ENCODE results near the gene STUM. TPM values are rescaled to one million over a fixed set of nuclear protein-coding genes. Genes with fewer than 3 reads are reported as not detected.
A peak's percentile ranks its signal among the peaks of the same experiment; 100 is the strongest.

The STUM gene
- total RNA-seq, 1 donor from 2014 or later, result 0.86 TPM

GRCh38 chr1:226545836-226546596, 2.5 kb upstream of the STUM start:
- no peaks in the 10 kb centered on the region for H3K36me3 Mint-ChIP-seq (ENCODE audit: low read depth)
- no peaks in the 10 kb centered on the region for H3K9me3 Mint-ChIP-seq
- TF ChIP-seq CTCF (conservative IDR thresholded peaks at IDR 0.05), result no peak
- H3K4me3 Mint-ChIP-seq, result no peak overlapping the region
- H3K27me3 Mint-ChIP-seq (ENCODE audit: low read depth), result peaks cover 42% of the 10 kb centered on the region
- DNase-seq (ENCODE audit: low read depth, low spot score), result no peak
- H3K27ac Mint-ChIP-seq (ENCODE audit: unreplicated experiment), result no peak overlapping the region
- H3K4me1 Mint-ChIP-seq, result peaks cover 12% of the 10 kb centered on the region

GRCh38 chr1:226546926-226547325, 1.6 kb upstream of the STUM start:
- Mint-ChIP-seq H3K36me3 (ENCODE audit: low read depth) (no peaks in the 10 kb centered on the region), H3K4me1 (peaks cover 12% of the 10 kb centered on the region), H3K27ac (ENCODE audit: unreplicated experiment) (no peak overlapping the region), H3K27me3 (ENCODE audit: low read depth) (peaks cover 51% of the 10 kb centered on the region), H3K9me3 (no peaks in the 10 kb centered on the region), H3K4me3 (no peak overlapping the region)
- DNase-seq (ENCODE audit: low read depth, low spot score), result no peak
- no peak for TF ChIP-seq CTCF (conservative IDR thresholded peaks at IDR 0.05)

- Mint-ChIP-seq H3K4me3 (peak overlapping the region; percentile 56), H3K4me1 (peaks cover 12% of the 10 kb centered on the region)
These were observed 791 bp upstream of the STUM start for GRCh38 chr1:226547754-226548191.

GRCh38 chr1:226549094-226549936, 751 bp downstream of the STUM start:
- Mint-ChIP-seq H3K27me3 (ENCODE audit: low read depth) (peaks cover 65% of the 10 kb centered on the region), H3K9me3 (no peaks in the 10 kb centered on the region)
- no peak for DNase-seq (ENCODE audit: low read depth, low spot score)

More at GRCh38 chr1:226547754-226548191, 791 bp upstream of the STUM start:
- no peaks in the 10 kb centered on the region for H3K36me3 Mint-ChIP-seq (ENCODE audit: low read depth)
- peak; percentile 89 for TF ChIP-seq CTCF (conservative IDR thresholded peaks at IDR 0.05)
- no peaks in the 10 kb centered on the region for H3K9me3 Mint-ChIP-seq
- peaks cover 58% of the 10 kb centered on the region for H3K27me3 Mint-ChIP-seq (ENCODE audit: low read depth)
- DNase-seq (ENCODE audit: low read depth, low spot score), result peak; percentile 75
- no peak overlapping the region for H3K27ac Mint-ChIP-seq (ENCODE audit: unreplicated experiment)

More at GRCh38 chr1:226549094-226549936, 751 bp downstream of the STUM start:
- peaks cover 12% of the 10 kb centered on the region for H3K4me1 Mint-ChIP-seq
- H3K4me3 Mint-ChIP-seq, result peak overlapping the region; percentile 65
- H3K36me3 Mint-ChIP-seq (ENCODE audit: low read depth), result no peaks in the 10 kb centered on the region
- no peak overlapping the region for H3K27ac Mint-ChIP-seq (ENCODE audit: unreplicated experiment)
- TF ChIP-seq CTCF (conservative IDR thresholded peaks at IDR 0.05), result no peak
